Trophoblast cell (in vitro differentiated cells and primary cell): Measurements from ENCODE around the gene COBL.

Experiments
- DNase-seq, 2 donors: peaks; one replicate each; pipeline ENCODE4 v3.0.0-alpha.2; 2016
- H2AFZ ChIP-seq: 2 replicates; pipeline ENCODE4 v1.6.1; 2013; ENCODE audit warnings: low read length, moderate library complexity, mild to moderate bottlenecking; ENCODE audit not compliant: insufficient read depth, poor library complexity
- H2AK5ac ChIP-seq: 2 replicates; pipeline ENCODE4 v1.6.1; 2013; ENCODE audit warnings: mild to moderate bottlenecking, low read length
- H2BK120ac ChIP-seq: 2 replicates; pipeline ENCODE4 v1.6.1; 2013; ENCODE audit warnings: low read length, mild to moderate bottlenecking, moderate library complexity; ENCODE audit not compliant: insufficient read depth, poor library complexity
- H2BK12ac ChIP-seq: 2 replicates; pipeline ENCODE4 v1.6.1; 2013; ENCODE audit warnings: mild to moderate bottlenecking, low read length, moderate library complexity
- H2BK5ac ChIP-seq: 2 replicates; pipeline ENCODE4 v1.6.1; 2013; ENCODE audit warnings: low read length, low read depth, moderate library complexity, mild to moderate bottlenecking; ENCODE audit not compliant: poor library complexity
- H3K14ac ChIP-seq: 2 replicates; pipeline ENCODE4 v1.6.1; 2013; ENCODE audit warnings: mild to moderate bottlenecking, low read length
- H3K18ac ChIP-seq: 2 replicates; pipeline ENCODE4 v1.6.1; 2013; ENCODE audit warnings: mild to moderate bottlenecking, low read length
- H3K23ac ChIP-seq: 2 replicates; pipeline ENCODE4 v1.6.1; 2013; ENCODE audit warnings: low read length
- H3K27ac ChIP-seq: 2 replicates; pipeline ENCODE4 v1.5.1; 2013; ENCODE audit warnings: low read depth, mild to moderate bottlenecking, inconsistent platforms, low read length, moderate library complexity
- H3K27me3 ChIP-seq: 2 replicates; pipeline ENCODE4 v1.6.1; 2013; ENCODE audit warnings: inconsistent platforms, mild to moderate bottlenecking, low read length, moderate library complexity; ENCODE audit not compliant: insufficient read depth
- H3K36me3 ChIP-seq, 2 experiments: 1 replicate in 1 of 2; 2 replicates in 1 of 2; pipeline ENCODE4 v1.6.1; 2013; ENCODE audit warnings: low read length in 2 of 2, mild to moderate bottlenecking in 2 of 2, moderate library complexity in 1 of 2; ENCODE audit not compliant: insufficient read depth in 2 of 2, control insufficient read depth in 1 of 2
- H3K4ac ChIP-seq: 2 replicates; pipeline ENCODE4 v1.6.1; 2013; ENCODE audit warnings: low read depth, mild to moderate bottlenecking, low read length, moderate library complexity
- H3K4me1 ChIP-seq, 2 experiments: 1 replicate in 1 of 2; 2 replicates in 1 of 2; pipeline ENCODE4 v1.6.1; 2013; ENCODE audit warnings: low read length in 2 of 2, mild to moderate bottlenecking in 2 of 2, moderate library complexity in 1 of 2; ENCODE audit not compliant: insufficient read depth in 2 of 2, control insufficient read depth in 1 of 2
- H3K4me2 ChIP-seq: 2 replicates; pipeline ENCODE4 v1.6.1; 2013; ENCODE audit warnings: inconsistent platforms, mild to moderate bottlenecking, low read length, moderate library complexity
- H3K4me3 ChIP-seq: 2 replicates; pipeline ENCODE4 v1.5.1; 2013; ENCODE audit warnings: mild to moderate bottlenecking, low read depth, low read length, inconsistent platforms
- H3K79me1 ChIP-seq: one replicate; pipeline ENCODE4 v1.6.1; 2013; ENCODE audit warnings: low read length
- H3K79me2 ChIP-seq: 2 replicates; pipeline ENCODE4 v1.6.1; 2013; ENCODE audit warnings: low read length, mild to moderate bottlenecking; ENCODE audit not compliant: control insufficient read depth, insufficient read depth, poor library complexity
- H3K9ac ChIP-seq: 2 replicates; pipeline ENCODE4 v1.6.1; 2013; ENCODE audit warnings: mild to moderate bottlenecking, low read length
- H3K9me3 ChIP-seq: 2 replicates; pipeline ENCODE4 v1.6.1; 2013; ENCODE audit warnings: low read depth, mild to moderate bottlenecking, control low read depth, inconsistent platforms, low read length; ENCODE audit not compliant: insufficient read depth
- H4K12ac ChIP-seq: 2 replicates; pipeline ENCODE4 v1.6.1; 2013; ENCODE audit warnings: low read depth, mild to moderate bottlenecking, low read length, moderate library complexity
- H4K8ac ChIP-seq: 2 replicates; pipeline ENCODE4 v1.6.1; 2013; ENCODE audit warnings: low read depth, mild to moderate bottlenecking, low read length, moderate library complexity
- H4K91ac ChIP-seq: one replicate; pipeline ENCODE4 v1.6.1; 2013; ENCODE audit warnings: low read depth, mild to moderate bottlenecking, low read length, moderate library complexity
- WGBS: extraction: QIAGEN DNeasy Blood & Tissue Kit; methylation state at CpG from one replicate; pipeline ENCODE4 v1.1.7; 2013; ENCODE audit warnings: missing lambda C conversion rate; ENCODE audit not compliant: insufficient read length, insufficient coverage; ENCODE audit errors: extremely low coverage; 5-methylcytosine and 5-hydroxymethylcytosine counted together

The COBL gene

DNA sequence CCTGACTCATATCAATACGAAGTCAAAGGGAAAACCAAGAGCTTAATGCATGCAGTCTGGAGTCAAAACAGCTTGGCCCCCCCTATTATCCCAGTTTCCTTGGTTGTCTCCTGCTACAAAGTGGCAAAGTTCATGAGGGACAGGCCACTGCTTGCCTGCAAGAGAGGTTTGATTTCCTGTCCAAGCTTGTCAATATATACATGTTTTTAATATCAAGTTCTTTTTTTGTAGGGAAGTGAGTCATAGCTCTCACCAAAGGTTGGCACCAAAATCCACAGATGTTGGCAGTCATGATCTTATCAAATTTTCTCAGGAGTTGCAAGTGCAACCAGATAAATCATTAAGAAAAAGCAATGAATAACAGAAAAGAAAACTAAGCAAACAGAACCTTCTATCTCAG lies 176.8 kb downstream of the COBL start:
- H2BK12ac ChIP-seq = no peak overlapping the region
- no peaks in the 10 kb centered on the region for H3K36me3 ChIP-seq
- H3K9me3 ChIP-seq = no peaks in the 10 kb centered on the region
- no peak overlapping the region for H4K91ac ChIP-seq
- H2BK120ac ChIP-seq = no peak overlapping the region
- no peak overlapping the region for H3K4ac ChIP-seq
- no peak overlapping the region for H3K27ac ChIP-seq
- H2AFZ ChIP-seq = no peak overlapping the region
- H3K23ac ChIP-seq = no peak overlapping the region
- no peak overlapping the region for H3K18ac ChIP-seq
- no peak overlapping the region for H3K4me3 ChIP-seq
- H3K79me1 ChIP-seq = no peaks in the 10 kb centered on the region
- no peak for DNase-seq
- no peak overlapping the region for H4K8ac ChIP-seq
- no peak overlapping the region for H3K4me2 ChIP-seq
- no CpG with 5 or more reads among the region's 1 CpG for WGBS
- peaks cover 7 to 9% of the 10 kb centered on the region in 2 experiments for H3K4me1 ChIP-seq
- H3K14ac ChIP-seq = no peak overlapping the region
- H2AK5ac ChIP-seq = no peak overlapping the region
- H3K27me3 ChIP-seq = no peaks in the 10 kb centered on the region
- H4K12ac ChIP-seq = no peak overlapping the region
- H2BK5ac ChIP-seq = no peak overlapping the region
- H3K9ac ChIP-seq = no peak overlapping the region
- H3K79me2 ChIP-seq = no peaks in the 10 kb centered on the region

DNA sequence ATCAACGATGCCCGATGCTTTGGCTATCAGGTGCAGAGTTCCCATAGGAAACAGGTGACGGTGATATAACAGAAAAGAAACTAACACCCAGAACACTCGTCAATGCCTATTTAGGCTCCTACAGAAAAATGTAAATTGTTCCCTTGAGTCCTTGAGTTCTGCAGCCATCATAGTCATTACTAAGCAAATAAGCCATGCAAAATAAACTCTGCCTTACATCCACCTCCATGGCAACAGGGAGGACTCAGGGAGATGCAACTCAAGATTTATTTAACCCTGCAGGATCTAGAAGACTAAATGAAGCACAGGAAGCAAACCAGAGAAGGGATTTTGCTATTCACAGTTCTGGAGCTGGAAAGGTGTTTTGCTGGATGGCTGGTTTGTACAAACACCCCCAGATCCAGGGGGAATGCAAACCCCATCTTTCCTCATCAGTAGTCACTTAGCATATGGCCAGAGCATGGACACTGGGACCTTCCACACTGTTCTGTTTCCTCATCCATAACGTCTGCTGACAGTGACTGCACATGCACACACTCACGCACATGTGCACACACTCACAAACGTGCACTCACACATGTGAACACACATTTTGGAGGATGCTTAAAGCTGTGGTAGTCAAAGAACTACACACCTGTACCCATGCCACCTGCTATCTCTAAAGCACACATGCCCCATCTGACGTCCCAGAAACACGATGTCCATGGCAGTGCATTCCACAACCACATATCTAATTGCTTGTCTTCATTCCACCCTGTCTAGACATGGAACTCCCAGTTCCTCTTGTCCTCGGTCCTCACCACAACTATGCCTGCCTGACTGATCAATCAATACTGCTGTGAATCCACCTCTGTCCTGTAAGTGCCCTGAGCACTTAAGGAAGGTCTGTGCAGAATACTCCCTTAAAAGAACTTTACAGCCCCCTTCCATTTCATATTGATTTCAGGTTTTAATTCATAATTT lies 178.2 kb downstream of the COBL start:
- H3K4me1 ChIP-seq = peaks cover 7 to 9% of the 10 kb centered on the region in 2 experiments
- H3K9ac ChIP-seq = no peak overlapping the region
- no peak overlapping the region for H3K18ac ChIP-seq
- no peak overlapping the region for H4K8ac ChIP-seq
- H2BK5ac ChIP-seq = no peak overlapping the region
- no peak overlapping the region for H3K4me3 ChIP-seq
- no peaks in the 10 kb centered on the region for H3K36me3 ChIP-seq
- H3K9me3 ChIP-seq = no peaks in the 10 kb centered on the region
- peak; percentile 26 to 50 for DNase-seq
- H3K79me2 ChIP-seq = no peaks in the 10 kb centered on the region
- H4K12ac ChIP-seq = no peak overlapping the region
- no peak overlapping the region for H3K27ac ChIP-seq
- no peaks in the 10 kb centered on the region for H3K27me3 ChIP-seq
- H3K14ac ChIP-seq = no peak overlapping the region
- WGBS = no CpG with 5 or more reads among the region's 10 CpGs
- no peak overlapping the region for H3K23ac ChIP-seq
- no peak overlapping the region for H4K91ac ChIP-seq
- H3K79me1 ChIP-seq = no peaks in the 10 kb centered on the region
- H3K4ac ChIP-seq = no peak overlapping the region
- H3K4me2 ChIP-seq = no peak overlapping the region
- H2AK5ac ChIP-seq = no peak overlapping the region
- H2AFZ ChIP-seq = no peak overlapping the region
- no peak overlapping the region for H2BK120ac ChIP-seq
- no peak overlapping the region for H2BK12ac ChIP-seq

DNA sequence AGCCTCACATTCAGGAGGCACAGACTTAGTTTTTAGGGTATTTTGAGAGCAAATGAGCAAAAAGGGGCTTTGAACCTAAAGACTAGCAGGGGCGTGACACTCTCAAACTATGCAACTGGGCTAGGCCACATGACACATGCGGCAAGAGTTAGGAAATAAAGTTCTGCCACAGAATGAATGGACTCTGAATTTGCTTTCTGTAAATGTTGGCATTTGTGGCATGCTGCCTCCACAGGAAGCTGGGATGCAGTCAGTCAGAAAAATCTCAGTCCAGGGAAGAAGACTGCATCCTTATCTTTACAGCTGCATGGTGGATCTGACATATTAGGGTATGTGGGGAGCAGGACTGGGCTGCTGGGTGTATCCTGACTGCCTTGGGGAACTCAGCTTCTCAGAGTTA lies 181.0 kb downstream of the COBL start:
- H2BK12ac ChIP-seq = no peak overlapping the region
- H3K14ac ChIP-seq = no peak overlapping the region
- H3K4me1 ChIP-seq = peaks cover 2% of the 10 kb centered on the region in 2 experiments
- DNase-seq = peak in 1 of 2 donors; percentile 48
- H2BK5ac ChIP-seq = no peak overlapping the region
- H3K79me1 ChIP-seq = no peaks in the 10 kb centered on the region
- H3K27me3 ChIP-seq = no peaks in the 10 kb centered on the region
- H3K36me3 ChIP-seq = no peaks in the 10 kb centered on the region
- H3K4me2 ChIP-seq = no peak overlapping the region
- peaks cover 2% of the 10 kb centered on the region for H3K9me3 ChIP-seq
- H3K18ac ChIP-seq = no peak overlapping the region
- no peak overlapping the region for H3K23ac ChIP-seq
- H3K27ac ChIP-seq = no peak overlapping the region
- no peak overlapping the region for H2BK120ac ChIP-seq
- WGBS = no CpG with 5 or more reads among the region's 2 CpGs
- H2AFZ ChIP-seq = no peak overlapping the region
- no peak overlapping the region for H4K12ac ChIP-seq
- H3K4me3 ChIP-seq = no peak overlapping the region
- H4K8ac ChIP-seq = no peak overlapping the region
- no peak overlapping the region for H3K9ac ChIP-seq
- H4K91ac ChIP-seq = no peak overlapping the region
- no peak overlapping the region for H3K4ac ChIP-seq
- H3K79me2 ChIP-seq = no peaks in the 10 kb centered on the region
- H2AK5ac ChIP-seq = no peak overlapping the region

DNA sequence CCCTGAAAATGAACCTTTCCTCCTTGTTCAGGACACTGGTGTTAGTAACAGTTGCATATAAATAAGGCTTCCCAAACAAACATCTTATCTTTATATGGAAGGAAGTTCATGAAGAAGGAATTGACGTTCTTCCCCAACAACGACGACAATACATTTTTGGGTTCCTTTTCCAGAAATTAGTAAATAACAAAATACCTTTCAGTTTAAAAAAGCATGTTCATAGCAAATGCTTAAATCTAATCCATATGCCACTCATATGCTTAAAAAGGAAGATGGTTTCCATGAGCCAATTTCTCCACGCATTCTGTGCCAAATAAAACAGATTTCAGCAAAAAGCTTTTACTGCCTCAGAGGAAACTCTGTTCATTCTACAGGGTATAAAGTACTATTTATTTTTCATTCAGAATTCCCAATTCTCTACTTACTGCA lies 182.6 kb downstream of the COBL start:
- no peak overlapping the region for H2AK5ac ChIP-seq
- no peak overlapping the region for H3K9ac ChIP-seq
- no peak overlapping the region for H2BK5ac ChIP-seq
- H2BK12ac ChIP-seq = no peak overlapping the region
- H3K79me1 ChIP-seq = no peaks in the 10 kb centered on the region
- H3K4me2 ChIP-seq = no peak overlapping the region
- H2AFZ ChIP-seq = no peak overlapping the region
- H2BK120ac ChIP-seq = no peak overlapping the region
- no peaks in the 10 kb centered on the region for H3K36me3 ChIP-seq
- no peak overlapping the region for H3K4me3 ChIP-seq
- H3K4ac ChIP-seq = no peak overlapping the region
- H3K9me3 ChIP-seq = peaks cover 2% of the 10 kb centered on the region
- no peak overlapping the region for H4K91ac ChIP-seq
- no peak overlapping the region for H4K8ac ChIP-seq
- no peaks in the 10 kb centered on the region for H3K27me3 ChIP-seq
- H3K14ac ChIP-seq = no peak overlapping the region
- no peak overlapping the region for H4K12ac ChIP-seq
- peaks cover 2% of the 10 kb centered on the region in 2 experiments for H3K4me1 ChIP-seq
- H3K27ac ChIP-seq = no peak overlapping the region
- DNase-seq = no peak
- no peak overlapping the region for H3K23ac ChIP-seq
- WGBS = no CpG with 5 or more reads among the region's 4 CpGs
- H3K79me2 ChIP-seq = no peaks in the 10 kb centered on the region
- no peak overlapping the region for H3K18ac ChIP-seq
